ENCODE results near the gene CAMK1D. TPM values are rescaled to one million over a fixed set of nuclear protein-coding genes. Genes with fewer than 3 reads are reported as not detected.

Gene CAMK1D
- total and polyA plus RNA-seq, 2 of the 4 experiments (the other 2 are of a cell fraction) = 5.0 to 5.3 TPM

GRCh38 chr10:12709521-12709963, 360.2 kb downstream of the CAMK1D start:
- Histone ChIP-seq H4K5ac (ENCODE audit: low read depth, low read length) (peak overlapping the region; percentile 81; the same call in 1 of the 2 replicates), H3K9me3 (ENCODE audit: control insufficient read depth, insufficient read depth, low read length) (no peaks in the 10 kb centered on the region), H2BK20ac (ENCODE audit: low read depth, low read length) (peak overlapping the region; percentile 97), H4K20me1 (ENCODE audit: insufficient read depth, low read length) (no peaks in the 10 kb centered on the region), H2BK5ac (ENCODE audit: low read depth, low read length, poor library complexity, severe bottlenecking) (peak overlapping the region; percentile 96), H2BK120ac (ENCODE audit: low read depth, low read length) (peak overlapping the region; percentile 96), H3K27ac (ENCODE audit: insufficient read depth, low read length) (peak overlapping the region; percentile 93), H2AK9ac (replicated peaks; ENCODE audit: low read depth, low read length, poor library complexity) (no peak overlapping the region), H3K4me1 (ENCODE audit: control insufficient read depth, insufficient read depth, low read length) (peaks cover 32% of the 10 kb centered on the region), H3K27me3 (ENCODE audit: control insufficient read depth, insufficient read depth, low read length) (no peaks in the 10 kb centered on the region), H2AFZ (replicated peaks; ENCODE audit: low read length, poor library complexity) (no peak overlapping the region), H2AK5ac (ENCODE audit: low read depth, low read length) (peak overlapping the region; percentile 68; the same call in 1 of the 2 replicates), H3K4me2 (ENCODE audit: low read depth, low read length) (peak overlapping the region; percentile 79), H4K91ac (ENCODE audit: insufficient read depth, low read depth, low read length) (peak overlapping the region; percentile 93), H3K36me3 (ENCODE audit: control insufficient read depth, insufficient read depth, low read length) (no peaks in the 10 kb centered on the region), H3K79me1 (ENCODE audit: low read depth in 1 of 2, low read length in 2 of 2) (0 out of 4 replicates have a peak, but pooled peaks cover 0 to 4% of the 10 kb centered on the region in 2 experiments), H3K56ac (ENCODE audit: extremely low read depth, insufficient read depth, low read length) (peak overlapping the region; percentile 83; the same call in 1 of the 2 replicates), H3K4me3 (ENCODE audit: insufficient read depth, low read depth, low read length) (no peak overlapping the region), H3K9me1 (ENCODE audit: insufficient read depth, low read length) (peaks cover 21% of the 10 kb centered on the region), H3K9ac (ENCODE audit: low read depth, low read length) (peak overlapping the region; percentile 49; the same call in 1 of the 2 replicates), H3K23ac (ENCODE audit: low read depth, low read length) (peak overlapping the region; percentile 66), H3K4ac (ENCODE audit: low read depth, low read length) (peak overlapping the region; percentile 89), H3K18ac (ENCODE audit: low read depth, low read length) (peak overlapping the region; percentile 85), H2BK15ac (ENCODE audit: low read depth, low read length) (peak overlapping the region; percentile 94), H3K14ac (replicated peaks; ENCODE audit: low read depth, low read length) (peak overlapping the region; percentile 73), H4K8ac (ENCODE audit: low read depth in 2 of 2, low read length in 2 of 2) (peak overlapping the region; percentile 94 to 95; a peak in 3 of 4 replicates)
- in situ Hi-C loops (cut with MboI; ENCODE audit: low sequenced_read_pairs) (loop anchor here (25.0 kb wide), 1 partner anchor 353 kb away; no protein-coding TSS in a partner anchor), dilution Hi-C loops (cut with HindIII; ENCODE audit: low sequenced_read_pairs, unreplicated experiment) (no loop called here), intact Hi-C loops (cut with micrococcal nuclease) (loop anchor here (2.0 to 5.0 kb wide), 2 partner anchors 347 to 363 kb away; no protein-coding TSS in a partner anchor)
- ATAC-seq (ENCODE audit: low read depth) (peak; percentile 13; the same call in 1 of the 2 replicates), DNase-seq (peak; percentile 71)
- whole genome bisulfite sequencing, 2 experiments (ENCODE audit: extremely low coverage in 2 of 2, insufficient read length in 1 of 2) = no CpG with 5 or more reads among the region's 4 CpGs
- CTCF ChIA-PET = interaction anchor here (1.0 to 2.2 kb wide), 4 partner anchors 53 to 494 kb away, joined by 3 to 12 read pairs (median 3); no protein-coding TSS in a partner anchor
- POLR2A ChIA-PET (ENCODE audit: unreplicated experiment) = no interaction called here
- BruUV-seq (replicated peaks) = no TSS peak
- TF ChIP-seq RFX5 (IDR thresholded peaks at IDR 0.05; ENCODE audit: low read depth, low read length) (no peak), USF2 (IDR thresholded peaks at IDR 0.05; ENCODE audit: low read depth, low read length) (no peak), CEBPB (IDR thresholded peaks at IDR 0.05; ENCODE audit: low read depth, low read length) (peak; percentile 72), MAZ (IDR thresholded peaks at IDR 0.05; ENCODE audit: borderline replicate concordance, low read depth, low read length) (no peak), NFE2L2 (IDR thresholded peaks at IDR 0.05; ENCODE audit: low read depth, low read length) (no peak), POLR2A (IDR thresholded peaks at IDR 0.05; ENCODE audit: low read depth, low read length) (no peak), BHLHE40 (IDR thresholded peaks at IDR 0.05; ENCODE audit: low read depth, low read length) (no peak), MAFK (IDR thresholded peaks at IDR 0.05; ENCODE audit: low read depth, low read length) (0 out of 2 replicates have a peak, but pooled peaks have one; percentile 8), RCOR1 (IDR thresholded peaks at IDR 0.05; ENCODE audit: insufficient replicate concordance, low read length) (no peak), CTCF (conservative IDR thresholded peaks at IDR 0.05; ENCODE audit: low read depth, low read length) (no peak), CHD1 (IDR thresholded peaks at IDR 0.05; ENCODE audit: low read depth, low read length) (no peak), FOS (IDR thresholded peaks at IDR 0.05; ENCODE audit: low read depth, low read length) (peak; percentile 5; the same call in 1 of the 2 replicates)
- TF ChIP-seq, protein P1, sequence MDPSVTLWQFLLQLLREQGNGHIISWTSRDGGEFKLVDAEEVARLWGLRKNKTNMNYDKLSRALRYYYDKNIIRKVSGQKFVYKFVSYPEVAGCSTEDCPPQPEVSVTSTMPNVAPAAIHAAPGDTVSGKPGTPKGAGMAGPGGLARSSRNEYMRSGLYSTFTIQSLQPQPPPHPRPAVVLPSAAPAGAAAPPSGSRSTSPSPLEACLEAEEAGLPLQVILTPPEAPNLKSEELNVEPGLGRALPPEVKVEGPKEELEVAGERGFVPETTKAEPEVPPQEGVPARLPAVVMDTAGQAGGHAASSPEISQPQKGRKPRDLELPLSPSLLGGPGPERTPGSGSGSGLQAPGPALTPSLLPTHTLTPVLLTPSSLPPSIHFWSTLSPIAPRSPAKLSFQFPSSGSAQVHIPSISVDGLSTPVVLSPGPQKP (IDR thresholded peaks at IDR 0.05; ENCODE audit: borderline replicate concordance, low read depth, low read length) = no peak

All from IMR-90 (cell line).